Measurements from ENCODE around the gene CCDC8. TPM values are rescaled to one million over a fixed set of nuclear protein-coding genes. Genes with fewer than 3 reads are reported as not detected.

CCDC8 gene
- total and polyA plus RNA-seq, 2 donors (not counting 3 experiments of a cell fraction or from before 2014, with no cell fraction given) = 0.18 to 0.75 TPM

DNA sequence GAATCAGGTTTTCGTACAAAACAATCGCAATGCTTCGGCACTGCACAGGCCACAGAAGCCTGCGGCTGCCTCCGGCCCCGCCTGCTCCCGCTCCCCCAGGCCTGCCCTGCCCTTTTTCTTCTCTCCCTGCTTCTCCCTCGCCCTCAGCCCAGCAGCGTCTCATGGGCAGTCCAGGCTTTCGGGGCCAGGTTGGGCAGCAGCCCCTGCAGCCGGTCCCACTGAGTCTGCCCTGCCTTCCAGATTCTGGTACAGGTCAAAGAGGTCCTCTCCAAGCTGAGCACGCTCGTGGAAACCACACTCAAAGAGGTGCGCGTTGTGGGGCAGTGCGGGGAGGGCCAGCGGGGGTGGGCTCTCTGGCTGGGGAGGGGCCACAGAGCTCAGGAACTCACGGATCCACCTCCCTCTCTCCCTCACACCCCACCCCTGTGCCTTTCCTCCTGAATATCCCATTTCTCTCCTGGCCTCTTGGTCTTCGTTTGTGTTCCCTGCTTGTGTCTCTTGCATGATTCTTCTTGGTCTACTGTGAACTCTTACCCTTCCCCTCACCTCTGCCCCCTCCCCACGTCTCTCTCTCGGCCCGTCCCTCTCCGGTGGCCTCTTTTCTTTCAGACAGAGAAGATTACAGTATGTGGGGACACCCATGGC lies 30.1 kb downstream of the CCDC8 start:
- no peak overlapping the region for H3K4me3 ChIP-seq (replicated peaks in 1 of 3; ENCODE audit: insufficient read depth in 1 of 3, low read depth in 1 of 3, low read length in 3 of 3)
- BruUV-seq (replicated peaks) = no TSS peak

More for the DNA sequence above, 30.1 kb downstream of the CCDC8 start:
- H3K4me1 ChIP-seq (ENCODE audit: control insufficient read depth, extremely low read depth, insufficient read depth, low read length) = no peaks in the 10 kb centered on the region
- no peaks in the 10 kb centered on the region for H3K9me1 ChIP-seq (replicated peaks; ENCODE audit: control insufficient read depth, extremely low read depth, insufficient read depth, low read length)
- H3K9ac ChIP-seq (replicated peaks; ENCODE audit: extremely low read depth, insufficient read depth, low read length) = no peak overlapping the region
- dilution Hi-C loops (cut with MboI; ENCODE audit: extremely low pct_ligation_motif_present, low sequenced_read_pairs) = no loop called here
- H4K20me1 ChIP-seq (replicated peaks; ENCODE audit: control insufficient read depth, extremely low read depth, insufficient read depth, low read length) = no peaks in the 10 kb centered on the region
- no peak overlapping the region for H3K27ac ChIP-seq (ENCODE audit: insufficient read depth, low read depth, low read length)
- intact Hi-C loops (cut with micrococcal nuclease) = no loop called here
- no peaks in the 10 kb centered on the region for H3K27me3 ChIP-seq (ENCODE audit: control insufficient read depth in 2 of 2, insufficient read depth in 2 of 2, low read length in 2 of 2)
- H2AFZ ChIP-seq (ENCODE audit: low read depth, low read length) = no peak overlapping the region
- no peak for DNase-seq (ENCODE audit: low read depth, low spot score)
- TF ChIP-seq POLR2AphosphoS5 (IDR thresholded peaks at IDR 0.05; ENCODE audit: insufficient read depth, low read depth, low read length) (no peak), MYC (IDR thresholded peaks at IDR 0.05; ENCODE audit: low read depth, low read length) (no peak), POLR2A (IDR thresholded peaks at IDR 0.05; ENCODE audit: low read depth, low read length) (no peak), EZH2 (IDR thresholded peaks at IDR 0.05; ENCODE audit: borderline replicate concordance, low read depth, low read length, severe bottlenecking) (no peak), GATA2 (IDR thresholded peaks at IDR 0.05; ENCODE audit: insufficient read depth, insufficient read length, low read depth, low read length) (no peak), JUN (IDR thresholded peaks at IDR 0.05; ENCODE audit: borderline replicate concordance, insufficient read depth, insufficient read length, low read depth) (no peak), FOS (IDR thresholded peaks at IDR 0.05; ENCODE audit: borderline replicate concordance, insufficient read depth, low read length) (no peak)
- TF ChIP-seq, protein P1, sequence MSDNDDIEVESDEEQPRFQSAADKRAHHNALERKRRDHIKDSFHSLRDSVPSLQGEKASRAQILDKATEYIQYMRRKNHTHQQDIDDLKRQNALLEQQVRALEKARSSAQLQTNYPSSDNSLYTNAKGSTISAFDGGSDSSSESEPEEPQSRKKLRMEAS (IDR thresholded peaks at IDR 0.05; ENCODE audit: insufficient read depth, insufficient read length) = no peak
- TF ChIP-seq, protein P2, sequence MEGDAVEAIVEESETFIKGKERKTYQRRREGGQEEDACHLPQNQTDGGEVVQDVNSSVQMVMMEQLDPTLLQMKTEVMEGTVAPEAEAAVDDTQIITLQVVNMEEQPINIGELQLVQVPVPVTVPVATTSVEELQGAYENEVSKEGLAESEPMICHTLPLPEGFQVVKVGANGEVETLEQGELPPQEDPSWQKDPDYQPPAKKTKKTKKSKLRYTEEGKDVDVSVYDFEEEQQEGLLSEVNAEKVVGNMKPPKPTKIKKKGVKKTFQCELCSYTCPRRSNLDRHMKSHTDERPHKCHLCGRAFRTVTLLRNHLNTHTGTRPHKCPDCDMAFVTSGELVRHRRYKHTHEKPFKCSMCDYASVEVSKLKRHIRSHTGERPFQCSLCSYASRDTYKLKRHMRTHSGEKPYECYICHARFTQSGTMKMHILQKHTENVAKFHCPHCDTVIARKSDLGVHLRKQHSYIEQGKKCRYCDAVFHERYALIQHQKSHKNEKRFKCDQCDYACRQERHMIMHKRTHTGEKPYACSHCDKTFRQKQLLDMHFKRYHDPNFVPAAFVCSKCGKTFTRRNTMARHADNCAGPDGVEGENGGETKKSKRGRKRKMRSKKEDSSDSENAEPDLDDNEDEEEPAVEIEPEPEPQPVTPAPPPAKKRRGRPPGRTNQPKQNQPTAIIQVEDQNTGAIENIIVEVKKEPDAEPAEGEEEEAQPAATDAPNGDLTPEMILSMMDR (IDR thresholded peaks at IDR 0.05; ENCODE audit: extremely low read depth in 1 of 2, insufficient read depth in 1 of 2, low read depth in 1 of 2, low read length in 2 of 2) = no peak
- peaks cover 22 to 44% of the 10 kb centered on the region in 2 experiments for H3K36me3 ChIP-seq (ENCODE audit: control insufficient read depth in 2 of 2, extremely low read depth in 1 of 2, insufficient read depth in 2 of 2, low read length in 2 of 2)
- peaks cover 17% of the 10 kb centered on the region for H3K79me2 ChIP-seq (ENCODE audit: control insufficient read depth, insufficient read depth, low read length)
- H3K9me3 ChIP-seq (replicated peaks; ENCODE audit: control insufficient read depth, insufficient read depth, low read length) = no peaks in the 10 kb centered on the region
- CTCF ChIA-PET = interaction anchor here (0.8 kb wide), 1 partner anchor 146 kb away, joined by 3 read pairs; no protein-coding TSS in a partner anchor
- POLR2A ChIA-PET = no interaction called here
- FAIRE-seq = no peak
- no peak overlapping the region for H3K4me2 ChIP-seq (ENCODE audit: insufficient read depth, low read length)
